Astrocyte (in vitro differentiated cells and primary cell): ENCODE results near the gene CREB5. TPM values are rescaled to one million over a fixed set of nuclear protein-coding genes. Genes with fewer than 3 reads are reported as not detected.

Source experiments
- DNase-seq: peaks from one replicate; pipeline ENCODE4 v3.0.0-alpha.2; 2010; ENCODE audit warnings: low read depth
- FAIRE-seq: peaks from 2 replicates; lab custom pipeline; 2011; peaks lifted over from hg19 to GRCh38; lab: Jason Lieb, UNC
- H2AFZ ChIP-seq: 2 replicates; pipeline ENCODE4 v1.6.0; 2012; ENCODE audit warnings: low read depth, low read length, inconsistent platforms
- H3K27ac ChIP-seq: 2 replicates; pipeline ENCODE4 v1.5.1; 2011; ENCODE audit warnings: low read depth, low read length, inconsistent platforms
- H3K27me3 ChIP-seq: 2 replicates; pipeline ENCODE4 v1.6.0; 2011; ENCODE audit warnings: low read length, inconsistent platforms; ENCODE audit not compliant: insufficient read depth
- H3K36me3 ChIP-seq: 2 replicates; pipeline ENCODE4 v1.5.1; 2011; ENCODE audit warnings: low read length, inconsistent platforms; ENCODE audit not compliant: insufficient read depth
- H3K4me1 ChIP-seq: 2 replicates; pipeline ENCODE4 v1.5.1; 2011; ENCODE audit warnings: low read length, inconsistent platforms; ENCODE audit not compliant: insufficient read depth
- H3K4me2 ChIP-seq: 2 replicates; pipeline ENCODE4 v1.6.0; 2012; ENCODE audit warnings: low read length, inconsistent platforms
- H3K4me3 ChIP-seq: 2 replicates; pipeline ENCODE4 v1.5.1; 2011; ENCODE audit warnings: low read depth, mild to moderate bottlenecking, low read length, inconsistent platforms; ENCODE audit not compliant: insufficient read depth
- H3K79me2 ChIP-seq: 2 replicates; pipeline ENCODE4 v1.6.0; 2012; ENCODE audit warnings: mild to moderate bottlenecking, low read length, inconsistent platforms; ENCODE audit not compliant: insufficient read depth
- H3K9ac ChIP-seq: 2 replicates; pipeline ENCODE4 v1.6.0; 2012; ENCODE audit warnings: mild to moderate bottlenecking, low read length, inconsistent platforms
- H3K9me3 ChIP-seq: 2 replicates; pipeline ENCODE4 v1.5.1; 2012; ENCODE audit warnings: low read depth, mild to moderate bottlenecking, low read length, inconsistent platforms; ENCODE audit not compliant: insufficient read depth
- H4K20me1 ChIP-seq: 2 replicates; pipeline ENCODE4 v1.6.0; 2012; ENCODE audit warnings: low read length, inconsistent platforms; ENCODE audit not compliant: insufficient read depth
- H3K27ac Mint-ChIP-seq: one replicate; pipeline ENCODE4 v1.8.0; 2021; ENCODE audit warnings: mild to moderate bottlenecking, mixed read lengths; ENCODE audit not compliant: unreplicated experiment
- H3K27me3 Mint-ChIP-seq: one replicate; pipeline ENCODE4 v1.8.0; 2021; ENCODE audit warnings: low read depth, mixed read lengths; ENCODE audit not compliant: unreplicated experiment
- H3K36me3 Mint-ChIP-seq: one replicate; pipeline ENCODE4 v1.8.0; 2021; ENCODE audit warnings: low read depth, mixed read lengths; ENCODE audit not compliant: unreplicated experiment
- H3K4me1 Mint-ChIP-seq: one replicate; pipeline ENCODE4 v1.8.0; 2021; ENCODE audit warnings: low read depth, mixed read lengths; ENCODE audit not compliant: unreplicated experiment
- H3K4me3 Mint-ChIP-seq: one replicate; pipeline ENCODE4 v1.8.0; 2021; ENCODE audit warnings: mild to moderate bottlenecking, moderate library complexity, mixed read lengths; ENCODE audit not compliant: unreplicated experiment
- H3K9me3 Mint-ChIP-seq: one replicate; pipeline ENCODE4 v1.8.0; 2021; ENCODE audit warnings: mild to moderate bottlenecking, mixed read lengths; ENCODE audit not compliant: unreplicated experiment
- EZH2 ChIP-seq: IDR thresholded peaks from 2 replicates; pipeline ENCODE4 v1.6.1; 2012; ENCODE audit warnings: mild to moderate bottlenecking, low read length, inconsistent platforms; ENCODE audit not compliant: insufficient read depth
- total RNA-seq: library from RNA; stranded (reverse); gene quantifications from 2 replicates; pipeline ENCODE4 v1.2.1, GENCODE V29; 2021
- TF ChIP-seq, protein P1 (sequence below): IDR thresholded peaks from 2 replicates; pipeline ENCODE4 v1.5.1; 2011; ENCODE audit warnings: low read depth, mild to moderate bottlenecking, inconsistent platforms, low read length, moderate library complexity; ENCODE audit not compliant: insufficient read depth

Gene CREB5
- total RNA-seq, 1 donor from 2014 or later = 25.4 TPM

DNA sequence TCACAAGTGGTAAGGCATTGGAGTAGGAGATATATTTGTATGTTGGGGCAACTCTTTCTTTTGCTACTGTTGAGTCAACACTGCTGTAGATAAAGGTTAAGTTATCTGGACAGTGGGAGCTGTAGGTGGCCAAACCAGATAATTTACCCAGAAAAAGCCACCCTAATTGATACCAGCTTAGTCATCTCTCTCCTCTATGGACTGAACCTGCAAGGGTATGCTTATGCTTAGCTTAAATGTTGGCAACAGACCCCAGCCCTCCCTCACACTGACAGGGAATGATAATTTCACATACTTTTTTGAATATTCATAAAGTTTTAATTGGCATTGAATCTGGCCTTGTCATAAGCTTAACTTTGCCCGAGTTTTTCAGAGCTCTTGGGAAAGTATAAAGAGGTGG lies 66.3 kb downstream of the CREB5 start:
- no peak overlapping the region for H3K4me3 ChIP-seq
- no peak overlapping the region for H3K9ac ChIP-seq
- H3K36me3 ChIP-seq = no peaks in the 10 kb centered on the region
- no peaks in the 10 kb centered on the region for H3K27me3 Mint-ChIP-seq
- TF ChIP-seq, protein P1, sequence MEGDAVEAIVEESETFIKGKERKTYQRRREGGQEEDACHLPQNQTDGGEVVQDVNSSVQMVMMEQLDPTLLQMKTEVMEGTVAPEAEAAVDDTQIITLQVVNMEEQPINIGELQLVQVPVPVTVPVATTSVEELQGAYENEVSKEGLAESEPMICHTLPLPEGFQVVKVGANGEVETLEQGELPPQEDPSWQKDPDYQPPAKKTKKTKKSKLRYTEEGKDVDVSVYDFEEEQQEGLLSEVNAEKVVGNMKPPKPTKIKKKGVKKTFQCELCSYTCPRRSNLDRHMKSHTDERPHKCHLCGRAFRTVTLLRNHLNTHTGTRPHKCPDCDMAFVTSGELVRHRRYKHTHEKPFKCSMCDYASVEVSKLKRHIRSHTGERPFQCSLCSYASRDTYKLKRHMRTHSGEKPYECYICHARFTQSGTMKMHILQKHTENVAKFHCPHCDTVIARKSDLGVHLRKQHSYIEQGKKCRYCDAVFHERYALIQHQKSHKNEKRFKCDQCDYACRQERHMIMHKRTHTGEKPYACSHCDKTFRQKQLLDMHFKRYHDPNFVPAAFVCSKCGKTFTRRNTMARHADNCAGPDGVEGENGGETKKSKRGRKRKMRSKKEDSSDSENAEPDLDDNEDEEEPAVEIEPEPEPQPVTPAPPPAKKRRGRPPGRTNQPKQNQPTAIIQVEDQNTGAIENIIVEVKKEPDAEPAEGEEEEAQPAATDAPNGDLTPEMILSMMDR = no peak
- TF ChIP-seq EZH2 = no peak
- no peak overlapping the region for H3K4me3 Mint-ChIP-seq
- H3K4me1 Mint-ChIP-seq = peaks cover 48% of the 10 kb centered on the region
- H3K79me2 ChIP-seq = no peaks in the 10 kb centered on the region
- no peaks in the 10 kb centered on the region for H3K9me3 Mint-ChIP-seq
- H3K9me3 ChIP-seq = no peaks in the 10 kb centered on the region
- H3K27me3 ChIP-seq = no peaks in the 10 kb centered on the region
- H3K4me2 ChIP-seq = no peak overlapping the region
- peaks cover 5% of the 10 kb centered on the region for H4K20me1 ChIP-seq
- DNase-seq = peak; percentile 76
- H3K36me3 Mint-ChIP-seq = no peaks in the 10 kb centered on the region
- no peak for FAIRE-seq
- peaks cover 42% of the 10 kb centered on the region for H3K4me1 ChIP-seq
- H3K27ac Mint-ChIP-seq = no peak overlapping the region
- no peak overlapping the region for H3K27ac ChIP-seq
- H2AFZ ChIP-seq = no peak overlapping the region

DNA sequence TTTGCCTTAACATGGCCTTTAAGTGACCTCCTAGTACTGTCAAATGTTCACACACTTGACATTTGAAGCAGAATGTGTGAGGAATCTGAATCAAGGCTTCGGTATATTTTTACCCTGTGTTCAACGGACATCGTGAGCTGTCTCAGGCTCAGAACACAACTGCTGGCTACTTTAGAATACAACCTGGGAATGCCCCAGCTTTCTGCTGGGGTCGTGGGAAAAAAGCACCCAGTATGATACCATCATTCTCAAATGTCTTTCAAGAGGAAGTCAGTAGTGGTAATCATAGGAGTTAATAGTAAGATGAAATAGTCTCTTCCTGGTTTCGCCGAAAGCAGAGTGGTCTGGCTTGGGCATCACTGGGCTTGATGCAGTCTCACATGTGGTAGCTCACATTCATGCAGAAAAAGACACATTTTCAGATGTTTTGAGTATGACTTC lies 67.2 kb downstream of the CREB5 start:
- no peaks in the 10 kb centered on the region for H3K9me3 ChIP-seq
- Mint-ChIP-seq H3K27me3 (no peaks in the 10 kb centered on the region), H3K4me3 (no peak overlapping the region), H3K36me3 (no peaks in the 10 kb centered on the region), H3K27ac (no peak overlapping the region), H3K9me3 (no peaks in the 10 kb centered on the region), H3K4me1 (peaks cover 48% of the 10 kb centered on the region)
- H4K20me1 ChIP-seq = no peaks in the 10 kb centered on the region
- no peaks in the 10 kb centered on the region for H3K36me3 ChIP-seq
- FAIRE-seq (no peak), DNase-seq (no peak)
- no peak overlapping the region for H3K9ac ChIP-seq
- no peak overlapping the region for H3K4me2 ChIP-seq
- peaks cover 51% of the 10 kb centered on the region for H3K4me1 ChIP-seq
- no peak overlapping the region for H3K27ac ChIP-seq
- no peaks in the 10 kb centered on the region for H3K79me2 ChIP-seq
- no peak for TF ChIP-seq EZH2
- TF ChIP-seq, protein P1 = no peak
- no peak overlapping the region for H2AFZ ChIP-seq
- H3K4me3 ChIP-seq = no peak overlapping the region
- H3K27me3 ChIP-seq = no peaks in the 10 kb centered on the region

DNA sequence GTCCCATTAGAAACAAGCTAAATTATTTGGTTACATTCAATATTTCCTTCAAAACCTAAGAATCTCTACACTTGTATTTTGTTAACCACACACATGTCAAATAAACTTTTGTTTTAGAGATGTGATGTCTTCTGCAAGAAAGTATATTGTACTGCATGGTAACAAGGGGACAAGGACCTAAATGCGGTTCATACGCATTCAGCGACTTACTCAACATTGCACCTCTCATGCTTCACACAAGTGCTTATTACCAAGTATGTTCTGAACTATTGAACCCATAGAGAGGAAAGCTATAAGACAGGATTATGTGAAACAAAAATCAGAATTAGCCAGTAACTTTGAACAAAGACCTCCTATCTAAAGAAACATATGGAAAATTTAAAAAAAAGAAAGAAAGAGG lies 68.3 kb downstream of the CREB5 start:
- Histone ChIP-seq H4K20me1 (no peaks in the 10 kb centered on the region), H3K4me1 (peaks cover 56% of the 10 kb centered on the region), H2AFZ (no peak overlapping the region), H3K36me3 (no peaks in the 10 kb centered on the region), H3K9me3 (no peaks in the 10 kb centered on the region), H3K4me2 (peak overlapping the region; percentile 64), H3K27ac (peak overlapping the region; percentile 45), H3K9ac (peak overlapping the region; percentile 35), H3K4me3 (no peak overlapping the region), H3K79me2 (no peaks in the 10 kb centered on the region), H3K27me3 (no peaks in the 10 kb centered on the region)
- H3K36me3 Mint-ChIP-seq = no peaks in the 10 kb centered on the region
- no peaks in the 10 kb centered on the region for H3K27me3 Mint-ChIP-seq
- FAIRE-seq = peak; percentile 59
- H3K4me3 Mint-ChIP-seq = no peak overlapping the region
- peaks cover 53% of the 10 kb centered on the region for H3K4me1 Mint-ChIP-seq
- H3K27ac Mint-ChIP-seq = peak overlapping the region; percentile 93
- no peaks in the 10 kb centered on the region for H3K9me3 Mint-ChIP-seq
- no peak for DNase-seq
- TF ChIP-seq, protein P1 = no peak
- TF ChIP-seq EZH2 = no peak
